Ureter (tissue), 1 donor: ENCODE data around the gene C2CD4A. TPM values are rescaled to one million over a fixed set of nuclear protein-coding genes. Genes with fewer than 3 reads are reported as not detected.
A peak's percentile ranks its signal among the peaks of the same experiment; 100 is the strongest.
"Not testable (repeated sequence)": the region's sequence is repeated elsewhere in the genome, so short reads cannot be mapped to it uniquely, and the experiment has no call there.

Experiments used
- DNase-seq: peaks from one replicate; pipeline ENCODE4 v3.0.0-alpha.2; 2020; ENCODE audit warnings: low spot score
- total RNA-seq: library from RNA; stranded (reverse); gene quantifications from one replicate; pipeline ENCODE4 v1.2.4, GENCODE V29; 2023
- donor health status: DM: yes; HTN: yes; CAD: no.

Gene C2CD4A, protein sequence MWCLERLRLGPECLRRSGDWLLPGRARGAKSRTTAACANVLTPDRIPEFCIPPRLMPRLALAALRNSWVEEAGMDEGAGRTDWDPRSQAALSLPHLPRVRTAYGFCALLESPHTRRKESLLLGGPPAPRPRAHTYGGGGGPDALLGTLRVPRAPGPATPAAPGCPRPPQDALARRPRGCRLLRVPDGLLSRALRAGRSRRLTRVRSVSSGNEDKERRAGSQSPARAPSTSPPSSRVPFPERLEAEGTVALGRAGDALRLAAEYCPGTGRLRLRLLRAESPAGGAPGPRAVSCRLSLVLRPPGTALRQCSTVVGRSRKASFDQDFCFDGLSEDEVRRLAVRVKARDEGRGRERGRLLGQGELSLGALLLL
- 0.49 TPM for total RNA-seq

GRCh38 chr15:62066663-62067447, at the start of gene C2CD4A:
Gene C2CD4A (plus strand): TSS chr15:62066977. CDS start chr15:62067614, 637 bp downstream.
- DNase-seq = peak; percentile 78

- DNase-seq = no peak
These were observed 46.1 kb upstream of the C2CD4A start for GRCh38 chr15:62020576-62021160.

DNA sequence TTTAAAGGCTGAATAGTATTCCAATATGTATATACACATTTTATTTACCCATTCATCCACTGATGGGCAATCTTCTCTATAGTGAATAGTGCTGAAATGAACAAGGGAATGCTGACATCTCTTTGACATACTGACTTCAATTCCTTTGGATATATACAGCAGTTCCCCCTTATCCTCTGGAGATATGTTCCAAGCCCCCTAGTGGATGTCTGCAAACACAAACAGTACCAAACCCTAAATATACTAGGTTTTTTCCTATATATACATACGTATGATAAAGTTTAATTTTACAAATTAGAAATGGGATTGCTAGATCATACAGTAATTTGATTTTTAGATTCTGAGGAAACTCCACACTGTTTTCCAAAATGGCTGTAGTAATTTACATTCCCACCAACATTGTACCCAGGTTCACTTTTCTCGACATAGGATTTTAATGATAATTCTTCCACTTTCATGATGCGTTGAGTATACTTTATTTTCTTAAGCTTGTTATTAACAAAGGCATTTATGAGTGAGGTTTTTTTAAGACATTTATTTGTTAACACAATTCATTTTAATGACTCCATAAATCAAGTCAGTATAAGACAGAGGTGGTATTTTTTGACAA, 44.7 kb upstream of the C2CD4A start:
- no peak for DNase-seq

GRCh38 chr15:62026487-62027262, 40.1 kb upstream of the C2CD4A start:
- DNase-seq = no peak

DNA sequence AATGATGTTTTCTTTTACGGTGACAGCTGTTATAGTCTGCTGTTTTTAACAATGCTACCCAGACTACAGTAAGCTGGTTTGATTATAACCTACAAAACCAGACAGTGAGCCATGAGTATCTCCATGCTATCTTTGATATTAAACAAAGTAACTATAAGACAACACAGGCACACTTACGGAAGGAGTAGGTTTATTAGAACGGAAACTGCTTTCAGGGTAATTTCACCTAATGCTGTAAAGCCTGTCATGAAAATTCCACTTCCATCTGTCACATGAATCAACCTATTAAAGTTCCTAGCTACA, 39.6 kb upstream of the C2CD4A start:
- no peak for DNase-seq

GRCh38 chr15:62027916-62028315, 38.9 kb upstream of the C2CD4A start:
- no peak for DNase-seq

- DNase-seq = no peak
These were observed 31.4 kb upstream of the C2CD4A start for GRCh38 chr15:62035256-62035924.

DNA sequence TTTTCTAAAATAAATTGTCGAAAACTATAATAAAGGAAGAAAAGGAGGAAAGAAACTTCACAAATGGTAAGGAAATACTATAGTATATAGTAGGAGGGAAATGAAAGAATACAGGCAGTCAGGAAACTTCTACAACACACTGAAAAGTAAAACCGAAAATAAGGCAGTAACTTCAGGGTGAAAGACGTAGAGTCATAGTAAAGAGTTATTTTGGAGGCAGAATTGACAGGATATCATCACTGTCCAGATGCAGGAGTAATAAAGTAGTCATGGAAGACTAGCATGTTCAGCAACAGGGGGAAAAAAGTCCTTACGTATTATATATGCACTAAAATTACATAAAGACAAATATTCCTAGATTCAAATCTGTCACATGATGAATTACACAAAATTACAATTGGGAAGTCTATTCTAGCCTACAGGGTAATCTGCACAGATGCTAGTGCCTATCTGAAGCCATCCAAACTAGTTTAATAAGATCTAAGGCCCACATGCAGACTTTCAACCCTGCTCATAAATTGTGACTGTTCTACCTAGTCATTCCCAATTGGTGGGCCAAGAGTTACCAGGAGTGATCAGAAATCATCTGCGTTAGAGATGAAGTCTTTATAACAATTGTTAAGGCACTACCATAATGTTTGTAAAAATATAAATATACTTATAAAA, 20.6 kb upstream of the C2CD4A start:
- DNase-seq = no peak

- no peak for DNase-seq
These were observed 19.4 kb upstream of the C2CD4A start for GRCh38 chr15:62047282-62047827.

DNA sequence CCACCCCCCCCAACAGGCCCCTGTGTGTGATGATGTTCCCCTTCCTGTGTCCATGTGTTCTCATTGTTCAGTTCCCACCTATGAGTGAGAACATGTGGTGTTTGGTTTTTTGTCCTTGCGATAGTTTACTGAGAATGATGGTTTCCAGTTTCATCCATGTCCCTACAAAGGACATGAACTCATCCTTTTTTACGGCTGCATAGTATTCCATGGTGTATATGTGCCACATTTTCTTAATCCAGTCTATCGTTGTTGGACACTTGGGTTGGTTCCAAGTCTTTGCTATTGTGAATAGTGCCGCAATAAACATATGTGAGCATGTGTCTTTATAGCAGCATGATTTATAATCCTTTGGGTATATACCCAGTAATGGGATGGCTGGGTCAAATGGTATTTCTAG, 18.5 kb upstream of the C2CD4A start:
- DNase-seq = not testable (repeated sequence)

DNA sequence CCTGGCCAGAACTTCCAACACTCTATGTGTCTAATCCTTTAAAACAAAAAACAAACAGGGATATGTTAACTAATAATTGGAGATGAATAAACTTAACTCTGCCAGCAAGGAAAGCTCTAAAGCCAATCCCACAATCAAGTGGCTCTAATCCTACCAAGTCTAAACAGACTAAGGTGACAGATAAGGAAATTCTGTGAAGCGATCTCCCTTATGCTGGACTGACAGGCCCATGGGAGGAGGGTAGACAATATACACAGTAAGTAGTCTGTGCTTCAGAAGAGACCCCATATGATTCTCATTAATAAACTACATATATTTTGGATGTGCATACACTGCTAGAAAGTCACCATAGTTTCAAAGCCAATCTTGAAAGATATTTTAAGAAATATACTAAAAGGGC, 16.7 kb upstream of the C2CD4A start:
- no peak for DNase-seq

- no peak for DNase-seq
These were observed 15.6 kb upstream of the C2CD4A start for GRCh38 chr15:62051166-62051565.

DNA sequence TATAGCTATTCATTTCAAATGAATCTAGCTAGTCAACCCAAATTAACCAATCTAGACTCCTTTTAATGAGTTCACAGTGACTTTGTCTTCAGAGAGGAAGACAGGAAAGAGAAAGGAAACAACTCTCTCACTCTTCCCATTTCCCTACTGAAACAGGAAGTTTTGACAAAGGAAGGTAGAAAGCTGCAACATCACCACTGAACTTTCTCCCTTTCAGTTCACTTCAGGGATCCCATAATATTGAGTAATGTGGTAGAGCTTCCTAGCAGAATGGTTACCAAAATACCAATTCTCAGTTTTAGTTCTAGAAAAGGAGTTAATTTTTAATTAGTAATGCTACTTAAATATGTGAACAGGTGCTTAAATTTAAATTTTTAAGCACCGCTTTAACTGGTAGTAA, 14.1 kb upstream of the C2CD4A start:
- no peak for DNase-seq

GRCh38 chr15:62053439-62054085, 13.2 kb upstream of the C2CD4A start:
- no peak for DNase-seq

- no peak for DNase-seq
These were observed 11.8 kb upstream of the C2CD4A start for GRCh38 chr15:62054979-62055378.

GRCh38 chr15:62057341-62057980, 9.3 kb upstream of the C2CD4A start:
- no peak for DNase-seq

DNA sequence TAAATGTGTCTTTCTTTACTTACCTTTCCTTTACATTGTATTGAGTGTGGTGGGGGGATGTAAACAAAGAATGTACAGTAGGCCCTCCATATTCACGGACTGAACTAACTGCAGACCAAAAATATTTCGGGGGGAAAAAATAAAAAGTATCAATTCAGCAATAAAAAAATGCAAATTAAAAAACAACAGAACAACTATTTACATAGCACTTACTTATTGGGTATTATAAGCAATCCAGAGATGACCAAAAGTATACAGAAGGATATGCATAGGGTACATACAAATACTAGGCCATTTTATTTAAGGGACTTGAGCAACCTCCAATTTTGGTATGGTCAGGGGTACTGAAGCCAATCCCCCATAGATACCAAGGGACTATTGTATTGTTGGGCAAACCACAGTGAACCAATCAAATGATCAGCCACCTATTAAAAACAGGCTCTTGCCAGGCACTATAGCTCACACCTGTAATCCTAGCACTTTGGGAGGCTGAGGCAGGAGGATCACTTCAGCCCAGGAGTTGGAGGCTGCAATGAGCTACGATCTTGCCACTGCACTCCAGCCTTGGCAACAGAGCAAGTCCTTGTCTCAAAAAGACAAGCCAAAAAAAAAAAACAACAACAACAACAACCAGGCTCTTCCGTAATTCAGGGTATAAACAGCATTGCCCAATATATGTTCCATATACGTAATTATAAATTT, 8.3 kb upstream of the C2CD4A start:
- DNase-seq = no peak

DNA sequence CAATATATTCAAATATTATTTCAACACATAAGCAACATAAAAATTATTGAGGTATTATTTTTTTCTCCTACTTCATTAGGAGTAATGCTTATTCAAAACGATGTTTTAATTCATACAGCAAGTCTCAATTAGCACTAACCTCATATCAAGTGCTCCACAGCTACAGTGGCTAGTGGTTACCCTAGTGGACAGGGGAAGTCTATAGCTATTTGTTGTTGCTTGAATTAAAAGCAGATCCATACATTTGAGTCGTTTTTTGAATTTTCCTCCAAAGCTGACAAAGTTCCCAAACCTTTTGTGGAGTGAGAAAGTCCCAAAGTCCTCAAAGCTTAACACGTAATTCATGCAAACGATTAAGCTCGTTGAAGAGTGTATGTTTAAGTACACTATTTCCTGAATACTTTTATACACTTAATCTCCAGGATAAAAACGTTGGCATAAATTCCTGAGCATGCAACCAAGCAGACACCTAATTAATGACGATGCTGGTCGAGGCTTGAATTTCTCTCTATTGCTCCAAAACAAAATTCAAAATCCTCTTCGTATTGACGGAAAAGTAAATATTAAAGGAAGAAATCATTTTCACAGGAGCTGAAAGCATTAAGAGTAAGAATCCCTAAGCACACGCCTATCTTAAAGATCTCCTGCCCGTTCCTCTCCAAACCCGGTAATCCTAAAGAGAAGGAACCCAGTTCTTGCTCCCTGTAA, 7.5 kb upstream of the C2CD4A start:
- no peak for DNase-seq
